Esophagus muscularis mucosa (tissue), 3 donors: ENCODE measurements around the gene NCMAP.

ENCODE experiments used
- CTCF ChIP-seq, 3 experiments: fragments of 200-600 bp in 2 of 3; fragments of 450-650 bp in 1 of 3; sonication (generic) in 2 of 3; IDR thresholded peaks; one replicate each; pipeline ENCODE4 v1.5.1; 2017 to 2019; ENCODE audit warnings: antibody characterized with exemption in 3 of 3, mild to moderate bottlenecking in 2 of 3, moderate library complexity in 1 of 3
- POLR2A ChIP-seq: fragments of 450-650 bp; IDR thresholded peaks from one replicate; pipeline ENCODE4 v1.6.1; 2017; ENCODE audit warnings: antibody characterized with exemption, moderate library complexity, mild to moderate bottlenecking, low read depth
- POLR2AphosphoS5 ChIP-seq, 2 donors: sonication (generic); formaldehyde crosslinking; IDR thresholded peaks; one replicate each; pipeline ENCODE4 v1.6.1; 2017; ENCODE audit warnings: antibody characterized with exemption in 2 of 2

DNA sequence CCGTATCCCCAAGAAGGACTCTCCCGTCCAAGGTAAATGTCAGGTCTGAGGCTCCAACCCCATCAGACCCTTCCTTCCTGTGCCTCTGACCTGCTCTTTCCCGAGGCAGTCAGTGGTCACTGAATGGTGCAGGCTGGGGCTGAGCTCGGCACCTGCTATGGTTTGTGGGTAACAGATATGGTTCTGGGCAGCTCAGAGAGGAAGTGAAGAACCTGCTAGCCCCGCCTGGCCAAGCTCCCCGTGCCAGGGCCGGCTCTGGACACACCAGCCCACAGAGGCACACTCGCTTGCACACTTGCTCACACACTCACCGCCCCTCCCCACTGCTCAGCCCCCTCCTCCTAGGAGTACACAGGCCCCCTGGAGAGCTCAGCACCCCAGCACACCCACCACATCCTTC is 16.4 kb downstream of the NCMAP start:
- no peak for TF ChIP-seq POLR2AphosphoS5 (IDR thresholded peaks at IDR 0.05)
- no peak for TF ChIP-seq CTCF (IDR thresholded peaks at IDR 0.05)
- no peak for TF ChIP-seq POLR2A
